Right lung (tissue), 5 donors: ENCODE data around the gene GTF2H1. TPM values are rescaled to one million over a fixed set of nuclear protein-coding genes. Genes with fewer than 3 reads are reported as not detected.
"Not testable (repeated sequence)": the region's sequence is repeated elsewhere in the genome, so short reads cannot be mapped to it uniquely, and the experiment has no call there.

Experiments
- DNase-seq, 2 donors: peaks; one replicate each; pipeline ENCODE4 v3.0.0-alpha.2; 2013
- polyA plus RNA-seq, 5 donors: library from polyadenylated mRNA; unstranded; fragments of 120-200 nt; gene quantifications; one replicate each; pipeline versions ENCODE4 v1.2.1 to v1.2.3, GENCODE V29; 2013; ENCODE audit warnings: inconsistent platforms in 1 of 5, low replicate concordance in 1 of 5; ENCODE audit not compliant: insufficient read length in 5 of 5, insufficient read depth in 1 of 5

GTF2H1 gene
- polyA plus RNA-seq, 5 donors = 48.3 to 76.9 (median 68.6) TPM

DNA sequence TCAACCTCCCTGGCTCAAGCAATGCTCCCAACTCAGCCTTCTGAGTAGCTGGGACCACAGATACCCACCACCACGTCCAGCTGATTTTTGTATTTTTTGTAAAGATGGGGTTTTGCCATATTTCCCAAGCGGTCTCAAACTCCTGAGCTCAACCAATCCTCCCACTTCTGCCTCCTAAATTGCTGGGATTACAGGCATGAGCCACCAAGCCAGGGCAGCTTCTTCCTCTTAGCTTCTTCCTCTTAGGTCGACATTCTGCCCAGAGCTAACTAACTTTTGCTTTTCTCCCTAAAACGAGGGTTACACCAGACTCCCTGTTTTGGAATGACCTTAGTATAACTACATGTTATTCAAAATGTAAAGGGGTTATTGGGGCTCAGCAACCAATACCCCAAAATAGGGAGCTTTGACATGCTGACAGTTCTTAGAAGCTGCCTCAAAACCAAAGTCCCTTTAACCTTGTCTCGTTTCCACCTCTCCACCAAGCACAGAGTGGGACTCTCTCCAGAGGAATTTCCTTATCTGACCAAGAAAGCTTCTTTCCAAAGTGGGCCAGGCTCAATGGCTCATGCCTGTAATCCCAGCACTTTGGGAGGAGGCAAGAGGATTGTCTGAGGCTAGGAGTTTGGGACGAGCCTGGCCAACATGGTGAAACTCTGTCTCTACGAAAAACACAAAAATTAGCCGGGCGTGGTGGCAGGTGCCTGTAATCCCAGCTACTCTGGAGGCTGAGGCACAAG lies 7.4 kb upstream of the GTF2H1 start:
- no peak for DNase-seq

DNA sequence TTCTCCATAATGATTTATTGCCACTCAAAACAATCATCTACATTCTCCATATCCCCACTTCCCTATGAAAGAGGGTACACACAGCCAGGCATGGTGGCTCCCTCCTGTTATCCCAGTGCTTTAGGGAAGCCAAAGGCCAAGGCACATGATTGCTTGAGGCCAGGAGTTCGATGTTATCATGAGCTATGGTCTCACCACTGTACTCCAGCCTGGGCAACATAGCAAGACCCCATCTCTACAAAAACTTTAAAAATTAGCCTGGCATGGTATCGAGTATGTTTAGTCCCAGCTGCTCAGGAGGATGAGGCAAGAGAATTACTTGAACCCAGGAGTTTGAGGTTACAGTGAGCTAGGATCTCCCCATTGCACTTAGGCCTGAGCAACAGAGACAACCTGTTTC lies 6.5 kb upstream of the GTF2H1 start:
- no peak for DNase-seq

DNA sequence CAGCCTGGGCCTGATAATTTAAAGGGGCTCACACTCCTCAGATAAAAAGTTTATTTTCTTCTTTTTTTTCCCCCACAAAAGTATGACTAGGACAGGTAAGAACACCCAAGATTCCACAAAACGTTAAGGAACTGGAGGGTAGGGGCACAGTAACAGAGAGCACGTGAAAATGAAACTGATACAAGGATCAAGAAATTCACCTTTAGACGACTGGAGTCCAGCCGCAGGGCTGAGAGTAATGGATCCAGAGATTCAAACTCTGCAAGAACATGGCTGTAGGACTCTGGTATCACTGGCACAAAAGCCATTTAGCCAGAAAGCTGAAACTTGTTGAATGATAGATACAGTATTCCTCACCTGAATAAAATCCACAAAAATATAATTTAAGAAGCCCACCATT lies 4.8 kb upstream of the GTF2H1 start:
- no peak for DNase-seq

GRCh38 chr11:18319914-18320313 lies 2.5 kb upstream of the GTF2H1 start:
- no peak for DNase-seq

DNA sequence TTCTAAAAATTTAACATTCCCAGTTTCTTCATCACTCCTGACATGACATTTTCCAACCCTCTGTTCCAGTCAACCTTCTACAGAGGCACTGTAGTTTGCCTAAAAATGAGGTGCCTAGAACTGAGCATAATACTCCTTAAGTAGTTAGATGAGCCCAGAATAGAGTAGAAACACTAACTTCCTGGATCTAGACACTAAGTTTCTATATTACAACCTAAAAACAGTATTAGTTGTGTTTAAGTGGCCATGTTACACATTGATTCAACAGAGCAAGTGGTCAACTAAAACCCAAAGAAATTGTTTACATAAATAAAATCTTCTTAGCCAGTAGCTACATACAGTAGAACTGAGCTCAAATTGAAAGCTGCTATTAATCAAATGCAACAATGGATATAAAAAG lies 1.8 kb upstream of the GTF2H1 start:
- no peak for DNase-seq

DNA sequence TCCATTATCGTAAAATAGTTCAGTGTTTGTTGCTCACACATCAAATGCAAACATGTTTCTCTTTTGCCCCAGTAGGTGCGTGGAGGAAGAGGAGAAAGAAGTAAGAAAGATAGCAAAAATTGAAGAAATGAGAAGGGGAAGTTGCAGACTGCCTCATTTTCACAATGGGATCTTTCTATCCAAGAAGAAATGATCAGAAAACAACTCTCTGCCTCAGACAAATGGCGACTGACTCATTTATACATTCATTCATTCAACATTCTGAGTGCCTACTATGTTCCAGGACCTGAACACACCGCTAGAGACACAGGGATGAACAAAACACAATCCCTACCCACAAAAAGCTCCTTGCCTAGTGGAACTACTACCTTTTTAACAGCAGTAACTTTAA lies 794 bp upstream of the GTF2H1 start:
- DNase-seq = no peak

DNA sequence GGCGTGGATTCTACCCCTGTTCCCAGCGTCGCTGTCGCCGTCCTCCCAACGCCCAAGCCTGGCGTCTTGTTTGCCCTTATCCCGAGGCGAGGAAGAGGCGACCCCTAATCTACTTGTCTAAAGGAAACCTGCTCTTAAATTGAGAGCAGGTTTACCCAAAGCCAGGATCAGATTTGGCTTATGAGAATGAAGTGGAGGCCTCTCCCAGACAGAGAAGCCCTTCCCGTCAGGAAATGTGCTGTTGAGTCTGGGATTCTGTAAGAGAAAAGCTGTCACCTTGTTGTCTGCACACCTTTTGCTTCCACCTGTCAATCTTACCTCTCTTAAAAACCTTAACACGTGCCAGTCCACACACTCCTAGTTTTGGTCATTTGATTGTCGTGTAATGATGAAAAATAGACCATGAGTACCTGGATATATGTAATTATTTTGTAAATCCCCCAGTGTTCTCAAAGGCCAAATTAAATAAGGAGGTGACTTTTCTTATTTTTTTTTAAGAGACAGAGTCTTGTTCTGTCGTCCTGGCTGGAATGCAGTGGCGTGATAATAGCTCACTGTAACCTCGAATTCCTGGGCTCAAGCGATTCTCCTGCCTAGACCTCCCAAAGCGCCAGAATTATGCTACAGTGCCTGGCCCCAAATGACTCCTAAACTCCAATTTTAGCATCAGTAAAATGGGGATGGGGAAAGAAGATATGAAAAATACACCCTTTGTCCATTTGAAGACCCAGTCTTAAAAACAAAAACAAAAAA lies 627 bp downstream of the GTF2H1 start:
- DNase-seq = no peak

DNA sequence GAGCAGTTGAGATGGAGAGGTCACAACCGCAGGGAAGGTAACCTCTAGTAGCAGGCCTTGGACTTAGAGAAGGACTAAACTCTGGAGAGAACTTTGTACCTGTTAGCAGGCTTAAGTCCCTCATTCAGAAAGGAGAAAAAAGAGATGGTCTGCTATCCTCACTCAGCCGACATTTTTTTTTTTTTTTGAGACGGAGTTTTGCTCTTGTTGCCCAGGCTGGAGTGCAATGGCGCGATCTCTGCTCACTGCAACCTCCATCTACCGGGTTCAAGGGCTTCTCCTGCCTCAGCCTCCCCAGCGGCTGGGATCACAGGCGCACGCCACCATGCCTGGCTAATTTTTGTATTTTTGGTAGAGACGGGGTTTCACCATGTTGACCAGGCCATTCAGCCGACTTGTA lies 1.5 kb downstream of the GTF2H1 start:
- not testable (repeated sequence) for DNase-seq

DNA sequence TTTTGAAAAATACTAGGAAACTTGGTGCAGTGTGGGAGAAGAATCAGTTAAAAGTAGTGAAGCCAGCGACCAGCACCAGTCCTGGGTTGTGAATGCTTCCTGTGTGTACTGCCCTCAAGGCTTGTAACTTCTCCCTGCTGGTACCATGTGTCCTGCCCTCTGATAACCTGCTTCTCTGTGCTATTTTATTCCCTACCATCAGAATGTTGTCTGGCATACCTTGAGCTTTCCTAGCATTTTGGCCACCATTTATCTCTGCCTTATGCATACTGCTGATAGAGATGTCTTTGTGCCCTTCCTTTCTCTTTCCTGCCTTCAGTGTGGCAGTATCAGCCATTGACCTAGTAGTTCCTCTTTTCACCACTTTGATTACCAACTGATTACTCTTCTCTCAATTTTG lies 2.0 kb downstream of the GTF2H1 start:
- no peak for DNase-seq

DNA sequence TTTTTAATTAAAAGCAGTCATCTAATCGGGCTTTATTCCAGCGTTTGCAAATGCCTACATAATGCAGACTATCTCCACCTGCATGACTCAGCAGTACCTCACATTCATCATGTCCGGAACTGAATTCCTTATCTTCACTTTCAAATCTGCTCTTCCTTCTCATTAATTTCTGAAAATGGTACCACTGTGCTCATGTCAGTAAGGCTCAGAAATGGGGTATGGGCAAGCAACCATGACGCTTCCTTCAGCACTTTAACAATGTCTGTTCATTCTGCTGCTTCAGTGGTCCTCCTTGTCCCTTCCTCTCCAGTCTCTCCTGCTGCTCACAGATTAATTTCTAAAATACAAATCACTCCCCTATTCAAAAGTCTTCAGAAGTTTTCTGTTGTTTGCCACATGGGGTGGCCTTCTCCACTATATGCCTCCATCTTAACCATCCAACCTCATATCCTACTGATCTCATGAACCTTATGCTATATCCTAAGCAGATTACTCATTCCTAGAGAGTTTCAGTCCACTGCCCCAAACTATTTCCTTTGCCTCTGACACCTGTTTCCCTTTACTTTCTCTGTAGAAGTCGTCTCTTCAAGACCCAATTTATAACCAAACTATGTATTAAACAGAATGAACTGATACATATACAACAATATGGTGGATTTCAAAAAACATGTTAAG lies 7.0 kb downstream of the GTF2H1 start:
- DNase-seq = no peak

GRCh38 chr11:18330921-18331320 lies 8.6 kb downstream of the GTF2H1 start:
- no peak for DNase-seq

GRCh38 chr11:18332302-18332701 lies 9.9 kb downstream of the GTF2H1 start:
- DNase-seq = no peak

DNA sequence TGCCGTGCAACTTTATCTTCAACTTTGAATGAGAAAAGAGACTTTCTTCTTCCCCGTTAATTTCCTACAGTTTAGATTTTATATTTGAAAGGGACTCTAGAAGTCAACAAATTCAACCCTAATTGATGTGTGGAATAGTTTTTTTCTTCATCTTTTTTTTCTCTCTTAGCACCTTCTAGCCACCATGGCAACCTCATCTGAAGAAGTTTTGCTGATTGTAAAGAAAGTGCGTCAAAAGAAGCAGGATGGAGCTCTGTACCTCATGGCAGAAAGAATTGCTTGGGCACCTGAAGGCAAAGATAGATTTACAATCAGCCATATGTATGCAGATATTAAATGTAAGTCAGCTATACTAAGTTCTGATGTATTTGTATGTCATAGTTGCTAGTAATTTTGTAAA lies 10.5 kb downstream of the GTF2H1 start:
- no peak for DNase-seq

DNA sequence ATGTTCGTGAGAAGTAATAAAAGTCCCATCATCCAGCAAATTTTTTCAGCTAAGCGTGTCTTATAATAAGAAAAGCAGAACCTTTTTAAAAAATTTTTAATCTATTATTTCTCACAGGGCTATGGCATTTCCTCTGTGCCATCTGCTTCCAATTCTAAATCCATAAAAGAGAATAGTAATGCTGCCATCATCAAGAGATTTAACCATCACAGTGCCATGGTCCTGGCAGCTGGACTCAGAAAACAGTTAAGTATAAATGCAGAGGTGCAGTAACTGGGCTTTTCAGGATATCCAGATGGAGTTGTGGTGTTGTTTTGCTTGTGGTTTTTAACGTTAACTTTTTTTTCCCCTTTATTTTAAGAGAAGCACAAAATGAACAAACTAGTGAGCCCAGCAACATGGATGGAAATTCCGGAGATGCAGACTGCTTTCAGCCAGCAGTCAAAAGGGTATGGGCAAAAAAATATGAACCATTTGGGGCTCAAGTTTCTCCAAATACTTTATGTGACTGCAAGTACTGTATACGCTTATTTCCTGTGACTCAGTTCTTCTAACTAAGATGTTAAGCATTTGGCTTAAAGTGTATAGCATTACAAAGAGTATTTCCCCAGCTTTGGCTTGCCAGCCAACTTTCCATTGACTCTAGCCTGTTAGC lies 25.2 kb downstream of the GTF2H1 start:
- no peak for DNase-seq

- DNase-seq = no peak
Measured at GRCh38 chr11:18352581-18352980, 30.2 kb downstream of the GTF2H1 start.

- no peak for DNase-seq
Measured at GRCh38 chr11:18358646-18359045, 36.3 kb downstream of the GTF2H1 start.

DNA sequence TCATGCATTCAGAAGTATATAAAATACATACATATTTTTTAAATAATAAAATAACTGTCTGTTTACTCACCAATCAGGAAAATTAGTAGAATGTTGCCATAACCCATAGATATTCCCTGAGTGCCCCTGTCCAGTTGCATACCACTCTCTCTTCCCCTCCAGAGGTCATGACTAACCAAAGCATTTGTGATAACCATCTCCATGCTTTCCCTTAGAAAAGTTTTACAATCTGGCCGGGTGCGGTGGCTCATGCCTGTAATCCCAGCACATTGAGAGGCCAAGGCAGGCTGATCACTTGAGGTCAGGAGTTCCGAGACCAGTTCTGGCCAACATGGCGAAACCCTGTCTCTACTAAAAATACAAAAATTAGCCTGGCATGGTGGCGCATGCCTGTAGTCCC lies 38.8 kb downstream of the GTF2H1 start:
- DNase-seq = no peak

DNA sequence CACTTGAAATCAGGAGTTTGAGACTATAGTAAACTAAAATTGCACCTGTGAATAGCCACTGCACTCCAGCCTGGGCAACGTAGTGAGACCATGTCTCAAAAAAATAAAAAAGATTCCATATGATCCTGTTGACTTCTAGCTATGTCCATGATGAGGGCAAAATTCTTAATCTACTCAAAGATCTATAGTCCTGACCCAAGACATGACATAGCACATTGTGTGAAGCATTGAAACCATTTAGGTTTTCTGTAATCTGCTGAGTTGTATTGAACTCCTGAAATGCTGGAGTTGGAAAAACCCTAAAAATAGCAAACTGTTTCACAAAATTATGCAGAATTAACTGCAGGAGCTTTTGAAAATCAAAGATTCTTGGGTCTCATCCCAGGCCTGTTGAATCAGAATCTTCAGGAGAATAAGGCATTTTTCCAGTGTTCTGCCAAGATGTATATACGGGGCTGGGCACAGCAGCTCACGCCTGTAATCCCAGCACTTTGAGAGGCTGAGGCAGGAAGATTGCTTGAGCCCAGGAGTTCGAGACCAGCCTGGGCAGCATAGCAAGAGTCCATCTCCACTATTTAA lies 42.2 kb downstream of the GTF2H1 start:
- DNase-seq = no peak

- no peak for DNase-seq
Measured at GRCh38 chr11:18365741-18366140, 43.4 kb downstream of the GTF2H1 start.

- no peak for DNase-seq
Measured at GRCh38 chr11:18366286-18366685, 43.9 kb downstream of the GTF2H1 start.

DNA sequence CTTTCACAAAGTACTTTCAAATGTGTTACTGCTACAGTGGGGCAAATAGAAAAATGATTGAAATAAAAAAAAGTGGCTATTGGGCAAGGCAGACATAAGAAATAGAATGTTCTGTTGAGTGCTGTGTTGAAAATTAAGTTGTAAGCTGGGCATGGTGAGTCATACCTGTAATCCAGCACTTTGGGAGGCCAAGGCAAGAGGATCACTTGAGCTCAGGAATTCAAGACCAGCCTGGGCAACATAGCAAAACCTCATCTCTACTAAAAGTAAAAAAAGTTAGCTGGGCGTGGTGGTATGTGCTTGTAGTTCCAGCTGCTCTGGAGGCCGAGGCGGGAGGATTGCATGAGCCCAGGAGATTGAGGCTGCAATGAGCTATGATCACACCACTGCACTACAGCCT lies 45.1 kb downstream of the GTF2H1 start:
- DNase-seq = no peak

GRCh38 chr11:18368221-18368620 lies 45.9 kb downstream of the GTF2H1 start:
- no peak for DNase-seq
